ENCODE results near the gene CLIC5.

DNA sequence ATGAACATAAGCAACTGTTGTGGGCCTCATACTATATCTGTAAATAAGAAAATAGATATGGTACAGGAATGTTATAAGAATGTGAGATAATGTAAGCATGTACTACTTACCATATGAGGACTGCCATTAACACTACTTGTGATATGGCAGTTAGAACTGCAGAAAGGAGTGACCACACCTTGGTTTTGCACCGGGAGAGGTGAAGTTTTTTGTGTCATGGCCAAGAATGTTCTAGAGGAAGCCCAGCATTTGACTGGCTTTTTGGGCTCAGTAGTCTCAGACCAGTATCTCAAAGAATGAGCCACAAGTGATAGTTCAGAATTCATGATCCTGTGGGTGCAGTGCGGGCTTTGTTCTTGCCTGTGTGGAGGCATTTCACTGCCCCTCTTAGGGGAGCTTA is 123.5 kb downstream of the CLIC5 start:
- TF ChIP-seq POLR2A (IDR thresholded peaks at IDR 0.05; ENCODE audit: low read length) (no peak), GATA1 (IDR thresholded peaks at IDR 0.05; ENCODE audit: low read depth, low read length) (no peak)
